IMR-90 (cell line): ENCODE data around the gene BGLAP. TPM values are rescaled to one million over a fixed set of nuclear protein-coding genes. Genes with fewer than 3 reads are reported as not detected.

Experiments
- ATAC-seq: fragments of 200-7000 bp; cut with Tn5 transposase; 2 replicates; pipeline ENCODE4 v1.9.1; 2020; ENCODE audit warnings: low read depth, mild to moderate bottlenecking, moderate library complexity
- BruUV-seq: library from RNA; stranded (reverse); fragments of 400-500 nt; replicated peaks from 2 replicates; lab custom pipeline; 2021; lab: Mats Ljungman, UMichigan
- CTCF ChIA-PET: fragments of 300-600 bp; formaldehyde crosslinking; extraction: SDS; loops from one replicate; lab custom pipeline; 2021; ENCODE audit warnings: antibody characterized with exemption; lab: Yijun Ruan, JAX
- POLR2A ChIA-PET: fragments of 300-600 bp; sonication (Branson Sonifier 250); formaldehyde crosslinking; loops from one replicate; lab custom pipeline; 2022; ENCODE audit warnings: antibody characterized with exemption; ENCODE audit not compliant: unreplicated experiment; lab: Charles Lee
- DNase-seq: peaks from one replicate; pipeline ENCODE4 v3.0.0; 2013
- H2AFZ ChIP-seq: replicated peaks from 2 replicates; pipeline ENCODE3; 2013; ENCODE audit warnings: low read length, mild to moderate bottlenecking; ENCODE audit not compliant: poor library complexity
- H2AK5ac ChIP-seq: 2 replicates; pipeline ENCODE4 v1.6.1; 2013; ENCODE audit warnings: low read depth, low read length, inconsistent platforms
- H2AK9ac ChIP-seq: replicated peaks from 2 replicates; pipeline ENCODE3; 2013; ENCODE audit warnings: mild to moderate bottlenecking, low read depth, low read length, moderate library complexity; ENCODE audit not compliant: poor library complexity
- H2BK120ac ChIP-seq: 2 replicates; pipeline ENCODE4 v1.6.1; 2013; ENCODE audit warnings: low read depth, low read length, inconsistent platforms
- H2BK15ac ChIP-seq: 3 replicates; pipeline ENCODE4 v1.6.1; 2013; ENCODE audit warnings: low read depth, low read length, inconsistent platforms
- H2BK20ac ChIP-seq: 2 replicates; pipeline ENCODE4 v1.6.1; 2013; ENCODE audit warnings: low read depth, mild to moderate bottlenecking, inconsistent platforms, low read length, moderate library complexity
- H2BK5ac ChIP-seq: 2 replicates; pipeline ENCODE4 v1.6.1; 2013; ENCODE audit warnings: mild to moderate bottlenecking, low read depth, low read length, inconsistent platforms; ENCODE audit not compliant: poor library complexity, severe bottlenecking
- H3K14ac ChIP-seq: replicated peaks from 2 replicates; pipeline ENCODE4 v1.6.1; 2013; ENCODE audit warnings: low read depth, low read length, inconsistent platforms
- H3K18ac ChIP-seq: 2 replicates; pipeline ENCODE4 v1.6.1; 2013; ENCODE audit warnings: low read depth, low read length, control low read depth
- H3K23ac ChIP-seq: 2 replicates; pipeline ENCODE4 v1.6.1; 2013; ENCODE audit warnings: low read depth, low read length, inconsistent platforms
- H3K27ac ChIP-seq: 2 replicates; pipeline ENCODE4 v1.5.1; 2013; ENCODE audit warnings: mild to moderate bottlenecking, control low read depth, low read length; ENCODE audit not compliant: insufficient read depth
- H3K27me3 ChIP-seq: 2 replicates; pipeline ENCODE4 v1.6.1; 2013; ENCODE audit warnings: low read length; ENCODE audit not compliant: control insufficient read depth, insufficient read depth
- H3K36me3 ChIP-seq: 2 replicates; pipeline ENCODE4 v1.6.1; 2013; ENCODE audit warnings: low read length, mixed read lengths; ENCODE audit not compliant: control insufficient read depth, insufficient read depth
- H3K4ac ChIP-seq: 2 replicates; pipeline ENCODE4 v1.6.1; 2013; ENCODE audit warnings: low read depth, low read length, inconsistent platforms
- H3K4me1 ChIP-seq: 2 replicates; pipeline ENCODE4 v1.6.1; 2013; ENCODE audit warnings: low read length, mixed read lengths; ENCODE audit not compliant: control insufficient read depth, insufficient read depth
- H3K4me2 ChIP-seq: 2 replicates; pipeline ENCODE4 v1.6.1; 2013; ENCODE audit warnings: low read depth, mild to moderate bottlenecking, control low read depth, low read length, moderate library complexity
- H3K4me3 ChIP-seq: 2 replicates; pipeline ENCODE4 v1.5.1; 2013; ENCODE audit warnings: low read depth, mild to moderate bottlenecking, control low read depth, low read length, moderate library complexity; ENCODE audit not compliant: insufficient read depth
- H3K56ac ChIP-seq: 2 replicates; pipeline ENCODE4 v1.6.1; 2013; ENCODE audit warnings: low read length, inconsistent platforms; ENCODE audit not compliant: insufficient read depth; ENCODE audit errors: extremely low read depth
- H3K79me1 ChIP-seq, 2 experiments: 2 replicates each; pipeline ENCODE4 v1.6.1; 2013; ENCODE audit warnings: low read length in 2 of 2, inconsistent platforms in 1 of 2, low read depth in 1 of 2
- H3K9ac ChIP-seq: 2 replicates; pipeline ENCODE4 v1.6.1; 2013; ENCODE audit warnings: low read depth, low read length, control low read depth
- H3K9me1 ChIP-seq: 2 replicates; pipeline ENCODE4 v1.6.1; 2013; ENCODE audit warnings: low read length, inconsistent platforms; ENCODE audit not compliant: insufficient read depth
- H3K9me3 ChIP-seq: 2 replicates; pipeline ENCODE4 v1.6.1; 2013; ENCODE audit warnings: low read length; ENCODE audit not compliant: control insufficient read depth, insufficient read depth
- H4K20me1 ChIP-seq: 2 replicates; pipeline ENCODE4 v1.6.1; 2013; ENCODE audit warnings: low read length, inconsistent platforms; ENCODE audit not compliant: insufficient read depth
- H4K5ac ChIP-seq: 2 replicates; pipeline ENCODE4 v1.6.1; 2013; ENCODE audit warnings: mild to moderate bottlenecking, low read depth, low read length, control low read depth
- H4K8ac ChIP-seq, 2 experiments: 2 replicates each; pipeline ENCODE4 v1.6.1; 2013; ENCODE audit warnings: low read depth in 2 of 2, low read length in 2 of 2, control low read depth in 1 of 2, inconsistent platforms in 1 of 2
- H4K91ac ChIP-seq: 2 replicates; pipeline ENCODE4 v1.6.1; 2013; ENCODE audit warnings: low read depth, low read length, inconsistent platforms; ENCODE audit not compliant: insufficient read depth
- BHLHE40 ChIP-seq: fragments of 150-350 bp; IDR thresholded peaks from 2 replicates; pipeline ENCODE4 v1.6.1; 2016; ENCODE audit warnings: mild to moderate bottlenecking, low read depth, low read length
- CEBPB ChIP-seq: IDR thresholded peaks from 2 replicates; pipeline ENCODE4 v1.6.1; 2012; ENCODE audit warnings: low read depth, low read length, improper control_type of control experiment
- CHD1 ChIP-seq: IDR thresholded peaks from 2 replicates; pipeline ENCODE4 v1.6.1; 2012; ENCODE audit warnings: low read depth, low read length, improper control_type of control experiment
- FOS ChIP-seq: fragments of 150-350 bp; IDR thresholded peaks from 2 replicates; pipeline ENCODE4 v1.6.1; 2016; ENCODE audit warnings: low read depth, low read length
- MAFK ChIP-seq: IDR thresholded peaks from 2 replicates; pipeline ENCODE4 v1.6.1; 2012; ENCODE audit warnings: low read depth, low read length, improper control_type of control experiment
- MAZ ChIP-seq: IDR thresholded peaks from 2 replicates; pipeline ENCODE4 v1.6.1; 2012; ENCODE audit warnings: low read depth, mild to moderate bottlenecking, low read length, improper control_type of control experiment, moderate library complexity, borderline replicate concordance
- MXI1 ChIP-seq: IDR thresholded peaks from 2 replicates; pipeline ENCODE4 v1.6.1; 2012; ENCODE audit warnings: low read depth, mild to moderate bottlenecking, low read length, moderate library complexity, borderline replicate concordance
- NFE2L2 ChIP-seq: fragments of 150-350 bp; IDR thresholded peaks from 2 replicates; pipeline ENCODE4 v1.6.1; 2016; ENCODE audit warnings: low read depth, mild to moderate bottlenecking, low read length
- POLR2A ChIP-seq: IDR thresholded peaks from 2 replicates; pipeline ENCODE4 v1.6.1; 2012; ENCODE audit warnings: mild to moderate bottlenecking, low read depth, low read length
- RAD21 ChIP-seq: IDR thresholded peaks from 2 replicates; pipeline ENCODE4 v1.6.1; 2012; ENCODE audit warnings: low read length, improper control_type of control experiment
- RCOR1 ChIP-seq: IDR thresholded peaks from 2 replicates; pipeline ENCODE4 v1.6.1; 2012; ENCODE audit warnings: mild to moderate bottlenecking, low read length, improper control_type of control experiment; ENCODE audit not compliant: insufficient replicate concordance
- RFX5 ChIP-seq: IDR thresholded peaks from 2 replicates; pipeline ENCODE4 v1.8.0; 2012; ENCODE audit warnings: low read depth, mild to moderate bottlenecking, low read length, moderate library complexity
- SMC3 ChIP-seq: fragments of 150-350 bp; IDR thresholded peaks from 2 replicates; pipeline ENCODE4 v1.6.1; 2016; ENCODE audit warnings: low read depth, mild to moderate bottlenecking, antibody characterized with exemption, low read length, moderate library complexity
- WGBS, 2 experiments: methylation state at CpG; one replicate each; pipeline versions ENCODE4 v1.1.5 to v1.1.7; 2013; ENCODE audit warnings: missing lambda C conversion rate in 2 of 2; ENCODE audit not compliant: insufficient read length in 1 of 2; ENCODE audit errors: extremely low coverage in 2 of 2; 5-methylcytosine and 5-hydroxymethylcytosine counted together
- dilution Hi-C: fragments of 300-500 bp; cut with HindIII; formaldehyde crosslinking; loops from one replicate; pipeline ENCODE4 v1.14.3; 2018; ENCODE audit warnings: low sequenced_read_pairs; ENCODE audit not compliant: unreplicated experiment
- in situ Hi-C: fragments of 300-500 bp; cut with MboI; formaldehyde crosslinking; loops from 3 replicates; pipeline ENCODE4 v1.14.3; 2019; ENCODE audit warnings: low sequenced_read_pairs, inconsistent platforms, mixed read lengths
- intact Hi-C: fragments of 100-400 bp; cut with micrococcal nuclease; formaldehyde crosslinking; loops from 2 replicates; pipeline ENCODE4 v1.10.0; 2022
- polyA plus RNA-seq, 3 experiments: library from polyadenylated mRNA; depleted of rRNA; stranded (reverse); fragments of >200 nt; gene quantifications; 2 replicates each; pipeline ENCODE4 v1.2.3, GENCODE V29; 2012; ENCODE audit warnings: low replicate concordance in 1 of 3
- total RNA-seq: library from RNA; depleted of rRNA; stranded (reverse); fragments of >200 nt; gene quantifications from 2 replicates; pipeline ENCODE4 v1.2.3, GENCODE V29; 2012
- TF ChIP-seq, protein P1 (sequence below): fragments of 150-350 bp; IDR thresholded peaks from 2 replicates; pipeline ENCODE4 v1.6.1; 2017; ENCODE audit warnings: mild to moderate bottlenecking, antibody characterized with exemption, low read length, low read depth
- TF ChIP-seq, protein P2 (sequence below): fragments of 150-350 bp; IDR thresholded peaks from 2 replicates; pipeline ENCODE4 v1.6.1; 2016; ENCODE audit warnings: low read depth, mild to moderate bottlenecking, low read length, moderate library complexity, borderline replicate concordance
- TF ChIP-seq, protein P3 (sequence below): conservative IDR thresholded peaks from 2 replicates; pipeline ENCODE4 v1.5.1; 2012; ENCODE audit warnings: mild to moderate bottlenecking, low read depth, low read length, improper control_type of control experiment

The BGLAP gene
- total and polyA plus RNA-seq, 2 of the 4 experiments (the other 2 are of a cell fraction) = 0.67 TPM; not detected in 1

DNA sequence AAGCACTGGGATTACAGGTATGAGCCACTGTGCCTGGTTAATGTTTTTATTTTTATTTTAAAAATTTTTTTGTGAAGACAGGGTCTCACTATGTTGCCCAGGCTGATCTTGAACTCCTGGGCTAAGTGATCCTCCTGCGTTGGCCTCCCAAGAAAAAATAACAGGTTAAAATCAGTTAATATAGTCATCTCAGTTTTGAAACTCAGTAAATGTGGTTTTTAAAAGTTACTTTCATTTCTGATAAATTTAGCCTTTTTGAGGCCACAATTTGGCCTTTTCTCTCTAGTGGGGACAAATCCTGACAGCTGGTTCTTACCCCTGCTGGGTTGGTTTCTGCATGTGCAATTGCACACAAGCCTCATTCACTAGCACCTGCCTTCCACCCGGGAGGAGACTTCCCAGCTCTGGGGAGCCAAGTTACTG is 15.9 kb upstream of the BGLAP start:
- no peak overlapping the region for H2BK5ac ChIP-seq
- H3K4me1 ChIP-seq = peaks cover 4% of the 10 kb centered on the region; the same call in 1 of the 2 replicates
- H3K18ac ChIP-seq = no peak overlapping the region
- dilution Hi-C loops = no loop called here
- ChIA-PET POLR2A (no interaction called here), CTCF (interaction anchor here (1.1 to 1.9 kb wide), 3 partner anchors 13 to 135 kb away, joined by 4 to 11 read pairs (median 6); partner anchors contain the start of gene PMF1)
- H3K23ac ChIP-seq = no peak overlapping the region
- no peak overlapping the region for H2AK5ac ChIP-seq
- no peak overlapping the region for H4K8ac ChIP-seq
- no peak overlapping the region for H3K14ac ChIP-seq
- TF ChIP-seq, protein P1, sequence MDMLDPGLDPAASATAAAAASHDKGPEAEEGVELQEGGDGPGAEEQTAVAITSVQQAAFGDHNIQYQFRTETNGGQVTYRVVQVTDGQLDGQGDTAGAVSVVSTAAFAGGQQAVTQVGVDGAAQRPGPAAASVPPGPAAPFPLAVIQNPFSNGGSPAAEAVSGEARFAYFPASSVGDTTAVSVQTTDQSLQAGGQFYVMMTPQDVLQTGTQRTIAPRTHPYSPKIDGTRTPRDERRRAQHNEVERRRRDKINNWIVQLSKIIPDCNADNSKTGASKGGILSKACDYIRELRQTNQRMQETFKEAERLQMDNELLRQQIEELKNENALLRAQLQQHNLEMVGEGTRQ = no peak
- TF ChIP-seq RAD21 (no peak), FOS (no peak), SMC3 (no peak), RCOR1 (no peak), CHD1 (no peak), BHLHE40 (no peak), CEBPB (no peak), MAZ (no peak), NFE2L2 (no peak), MAFK (no peak), MXI1 (no peak), POLR2A (no peak), RFX5 (no peak)
- TF ChIP-seq, protein P2, sequence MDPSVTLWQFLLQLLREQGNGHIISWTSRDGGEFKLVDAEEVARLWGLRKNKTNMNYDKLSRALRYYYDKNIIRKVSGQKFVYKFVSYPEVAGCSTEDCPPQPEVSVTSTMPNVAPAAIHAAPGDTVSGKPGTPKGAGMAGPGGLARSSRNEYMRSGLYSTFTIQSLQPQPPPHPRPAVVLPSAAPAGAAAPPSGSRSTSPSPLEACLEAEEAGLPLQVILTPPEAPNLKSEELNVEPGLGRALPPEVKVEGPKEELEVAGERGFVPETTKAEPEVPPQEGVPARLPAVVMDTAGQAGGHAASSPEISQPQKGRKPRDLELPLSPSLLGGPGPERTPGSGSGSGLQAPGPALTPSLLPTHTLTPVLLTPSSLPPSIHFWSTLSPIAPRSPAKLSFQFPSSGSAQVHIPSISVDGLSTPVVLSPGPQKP = no peak
- TF ChIP-seq, protein P3, sequence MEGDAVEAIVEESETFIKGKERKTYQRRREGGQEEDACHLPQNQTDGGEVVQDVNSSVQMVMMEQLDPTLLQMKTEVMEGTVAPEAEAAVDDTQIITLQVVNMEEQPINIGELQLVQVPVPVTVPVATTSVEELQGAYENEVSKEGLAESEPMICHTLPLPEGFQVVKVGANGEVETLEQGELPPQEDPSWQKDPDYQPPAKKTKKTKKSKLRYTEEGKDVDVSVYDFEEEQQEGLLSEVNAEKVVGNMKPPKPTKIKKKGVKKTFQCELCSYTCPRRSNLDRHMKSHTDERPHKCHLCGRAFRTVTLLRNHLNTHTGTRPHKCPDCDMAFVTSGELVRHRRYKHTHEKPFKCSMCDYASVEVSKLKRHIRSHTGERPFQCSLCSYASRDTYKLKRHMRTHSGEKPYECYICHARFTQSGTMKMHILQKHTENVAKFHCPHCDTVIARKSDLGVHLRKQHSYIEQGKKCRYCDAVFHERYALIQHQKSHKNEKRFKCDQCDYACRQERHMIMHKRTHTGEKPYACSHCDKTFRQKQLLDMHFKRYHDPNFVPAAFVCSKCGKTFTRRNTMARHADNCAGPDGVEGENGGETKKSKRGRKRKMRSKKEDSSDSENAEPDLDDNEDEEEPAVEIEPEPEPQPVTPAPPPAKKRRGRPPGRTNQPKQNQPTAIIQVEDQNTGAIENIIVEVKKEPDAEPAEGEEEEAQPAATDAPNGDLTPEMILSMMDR = no peak
- DNase-seq = no peak
- H2BK120ac ChIP-seq = no peak overlapping the region
- H2AK9ac ChIP-seq = no peak overlapping the region
- H3K36me3 ChIP-seq = peaks cover 24% of the 10 kb centered on the region
- H3K27ac ChIP-seq = no peak overlapping the region
- in situ Hi-C loops = loop anchor here (5.0 kb wide), 1 partner anchor 79 kb away; no protein-coding TSS in a partner anchor
- no peaks in the 10 kb centered on the region for H3K27me3 ChIP-seq
- BruUV-seq = no TSS peak
- no peak overlapping the region for H3K56ac ChIP-seq
- no peak overlapping the region for H2BK15ac ChIP-seq
- no peak for ATAC-seq
- H2AFZ ChIP-seq = no peak overlapping the region
- no CpG with 5 or more reads among the region's 2 CpGs for WGBS, 2 experiments
- no peak overlapping the region for H3K4me2 ChIP-seq
- no peaks in the 10 kb centered on the region for H3K9me3 ChIP-seq
- H3K9me1 ChIP-seq = peaks cover 4% of the 10 kb centered on the region
- intact Hi-C loops = no loop called here
- H2BK20ac ChIP-seq = no peak overlapping the region
- no peak overlapping the region for H4K5ac ChIP-seq
- H3K79me1 ChIP-seq = peaks cover 6 to 18% of the 10 kb centered on the region in 2 experiments
- no peak overlapping the region for H4K91ac ChIP-seq
- H3K4me3 ChIP-seq = no peak overlapping the region
- no peak overlapping the region for H3K4ac ChIP-seq
- H3K9ac ChIP-seq = no peak overlapping the region
- no peaks in the 10 kb centered on the region for H4K20me1 ChIP-seq
